Stimulated activated CD8-positive, alpha-beta memory T cell treated with anti-CD3 and anti-CD28 coated beads, Interleukin-12 subunit alpha, Interleukin-12 subunit beta, amount 100 ng/mL, for 24 hours (primary cell): ENCODE results near the gene STT3B.
A peak's percentile ranks its signal among the peaks of the same experiment; 100 is the strongest.
"Not testable (repeated sequence)": the region's sequence is repeated elsewhere in the genome, so short reads cannot be mapped to it uniquely, and the experiment has no call there.

Experiments
- DNase-seq: peaks from one replicate; pipeline ENCODE4 v3.0.0-alpha.2; 2020; ENCODE audit errors: extremely low read depth

Gene STT3B

DNA sequence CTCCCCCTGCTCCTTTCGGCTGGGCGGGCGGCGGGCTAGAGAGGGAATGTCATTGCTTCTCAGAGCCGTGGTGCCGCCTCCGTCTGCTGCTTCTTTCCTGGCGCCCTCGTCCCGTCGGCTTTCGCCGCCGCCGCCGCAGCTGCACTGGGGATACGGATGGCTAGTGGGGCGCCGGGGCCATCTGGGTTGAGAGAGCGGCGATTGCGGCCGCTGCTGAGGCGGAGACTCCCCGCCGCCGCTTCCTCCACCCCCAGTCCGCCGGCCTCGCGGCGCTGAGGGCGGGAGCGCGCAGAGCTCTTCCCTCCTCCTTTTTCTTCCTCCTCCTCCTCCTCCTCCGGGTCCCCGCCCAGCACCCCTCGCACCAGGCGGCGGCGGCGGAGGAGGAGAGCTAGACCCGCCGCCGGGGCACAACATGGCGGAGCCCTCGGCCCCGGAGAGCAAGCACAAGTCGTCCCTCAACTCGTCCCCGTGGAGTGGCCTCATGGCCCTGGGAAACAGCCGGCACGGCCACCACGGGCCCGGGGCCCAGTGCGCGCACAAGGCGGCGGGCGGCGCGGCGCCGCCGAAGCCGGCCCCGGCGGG lies at the start of gene STT3B:
STT3B (plus strand) TSS at position 339 of the 582 bp plus-strand sequence; CDS start at position 413, 74 bp downstream.
- DNase-seq = peak; percentile 64

DNA sequence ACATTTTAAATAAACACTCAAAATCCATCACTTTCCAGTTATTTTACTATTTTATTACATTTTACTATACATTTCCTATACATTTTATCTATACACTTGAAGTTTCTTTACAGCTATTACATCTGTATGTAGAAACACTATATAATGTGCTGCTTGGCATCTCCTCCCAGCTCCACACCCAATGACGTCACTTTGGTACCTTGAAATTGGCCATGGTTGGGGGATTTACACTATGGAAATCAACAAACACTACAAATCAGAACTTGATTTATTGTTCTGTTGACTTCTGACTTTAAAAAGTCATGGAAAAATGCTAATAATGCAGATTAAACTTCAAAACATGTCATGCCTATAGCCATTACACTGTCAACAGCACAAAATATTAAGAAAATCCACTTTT lies 48.9 kb upstream of the STT3B start:
- no peak for DNase-seq

DNA sequence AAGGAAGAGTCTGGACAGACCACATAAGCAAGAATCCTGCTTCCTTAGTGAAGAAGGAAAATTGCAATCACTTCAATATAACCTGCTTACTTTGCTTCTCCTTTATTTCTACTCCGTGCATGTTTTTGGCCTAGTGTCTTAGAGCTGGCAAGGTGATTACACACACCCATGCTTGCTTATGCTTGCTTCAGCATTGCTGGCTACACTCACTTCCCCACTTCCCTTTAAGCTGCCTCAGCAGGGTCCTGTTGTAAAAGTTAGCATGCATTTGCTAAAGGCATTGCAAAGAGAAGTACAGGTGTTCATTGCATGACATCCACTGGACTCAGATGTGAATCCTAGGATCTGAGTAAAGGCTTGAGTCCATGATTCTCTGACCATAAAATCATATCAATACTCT lies 47.5 kb upstream of the STT3B start:
- no peak for DNase-seq

GRCh38 chr3:31486865-31487533 lies 45.7 kb upstream of the STT3B start:
- no peak for DNase-seq

DNA sequence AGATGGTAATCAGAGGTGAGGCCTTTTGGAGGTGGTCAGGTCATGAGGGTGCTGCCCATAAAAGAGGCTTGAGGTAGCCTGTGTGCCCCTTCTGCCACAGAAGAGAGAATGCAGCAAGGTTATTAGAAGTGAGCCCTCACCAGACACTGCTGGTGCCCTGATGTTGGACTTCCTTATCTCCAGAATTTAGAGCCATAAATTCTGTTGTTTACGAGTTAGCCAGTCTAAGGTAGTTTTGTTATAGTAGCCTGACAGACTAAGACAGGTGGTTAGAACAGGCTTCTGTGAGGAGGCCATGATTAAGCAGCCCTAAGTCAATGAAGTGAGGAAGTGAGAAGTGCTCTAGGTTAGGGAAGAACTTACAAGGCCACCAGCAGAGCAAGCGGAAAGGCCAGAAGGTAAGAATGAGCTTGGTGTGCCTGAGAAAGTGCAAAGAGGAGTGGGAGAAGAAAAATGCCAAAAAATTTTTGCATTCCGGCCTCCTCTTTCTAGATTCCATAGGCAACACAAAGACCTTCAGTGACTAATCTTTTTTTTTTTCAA lies 44.2 kb upstream of the STT3B start:
- DNase-seq = no peak

DNA sequence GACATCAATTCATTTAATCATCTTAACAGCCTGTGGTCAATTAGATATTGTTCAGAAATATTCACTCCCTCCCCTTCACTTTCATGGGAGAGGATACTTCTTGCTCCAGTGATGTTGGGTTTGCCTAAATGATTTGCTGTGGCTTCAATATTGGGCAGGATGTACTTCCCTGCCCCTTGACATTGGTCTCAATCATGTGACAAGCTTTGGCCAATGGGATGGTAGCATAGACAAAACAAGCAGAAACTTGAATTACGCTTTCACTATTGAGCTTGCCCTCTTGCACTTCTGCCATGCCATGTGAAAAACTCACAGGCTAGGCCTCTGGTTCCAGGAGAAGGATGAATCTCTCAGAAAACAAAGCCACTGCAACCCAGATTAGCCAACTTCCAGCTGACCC lies 42.2 kb upstream of the STT3B start:
- DNase-seq = no peak

- DNase-seq = no peak
These were observed 41.1 kb upstream of the STT3B start for GRCh38 chr3:31491660-31492059.

DNA sequence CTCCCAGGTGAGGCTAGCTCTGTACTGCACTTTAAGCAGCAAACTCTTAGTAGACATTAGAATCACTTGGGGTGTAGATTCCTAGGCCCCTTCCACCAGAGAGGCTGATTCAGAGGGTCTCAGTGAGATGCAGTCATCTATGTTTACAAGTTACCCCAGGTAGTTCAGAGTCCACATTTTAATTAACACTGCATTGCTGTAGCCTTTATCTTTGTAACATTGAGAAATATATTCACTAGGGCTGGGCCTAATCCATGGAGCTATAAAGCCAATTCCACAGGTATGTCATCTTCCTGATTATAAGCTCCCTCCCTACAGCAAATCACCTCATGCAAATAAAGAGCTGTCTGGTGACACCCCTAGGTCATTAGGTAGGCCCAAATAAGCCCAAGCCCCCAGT lies 39.6 kb upstream of the STT3B start:
- no peak for DNase-seq

DNA sequence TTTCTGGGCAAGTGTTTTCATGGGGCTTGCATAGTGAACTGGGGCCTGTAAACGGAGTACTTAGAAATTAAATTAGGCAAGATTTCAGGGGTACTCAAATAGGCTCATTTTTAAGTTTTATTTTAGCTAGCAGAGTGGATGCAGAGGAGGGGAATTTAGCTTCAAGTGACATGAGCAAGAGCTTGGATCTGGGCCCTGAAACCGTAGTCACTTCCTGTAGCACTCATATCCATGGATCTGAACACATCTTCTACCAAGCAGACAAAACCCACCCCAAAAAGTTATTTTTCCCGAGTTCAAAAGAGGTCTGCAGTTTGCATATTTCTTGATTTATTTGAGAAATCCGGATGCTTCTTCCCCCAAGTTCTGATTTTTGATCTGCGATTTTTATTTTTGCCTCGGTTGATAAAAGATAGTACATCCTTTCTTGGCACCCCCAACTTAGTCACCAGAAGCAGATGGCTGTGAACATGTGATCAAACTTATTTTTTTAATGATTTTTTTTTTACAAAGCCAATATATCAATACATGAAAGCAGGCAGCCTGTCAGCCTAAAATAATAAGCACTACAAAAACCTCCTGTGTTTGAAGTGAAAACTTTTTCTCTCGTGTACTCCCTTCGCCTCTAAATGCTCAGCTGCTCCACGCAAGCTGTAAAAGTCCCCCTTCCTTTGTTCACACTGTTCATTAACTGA lies 36.6 kb upstream of the STT3B start:
- DNase-seq = no peak

DNA sequence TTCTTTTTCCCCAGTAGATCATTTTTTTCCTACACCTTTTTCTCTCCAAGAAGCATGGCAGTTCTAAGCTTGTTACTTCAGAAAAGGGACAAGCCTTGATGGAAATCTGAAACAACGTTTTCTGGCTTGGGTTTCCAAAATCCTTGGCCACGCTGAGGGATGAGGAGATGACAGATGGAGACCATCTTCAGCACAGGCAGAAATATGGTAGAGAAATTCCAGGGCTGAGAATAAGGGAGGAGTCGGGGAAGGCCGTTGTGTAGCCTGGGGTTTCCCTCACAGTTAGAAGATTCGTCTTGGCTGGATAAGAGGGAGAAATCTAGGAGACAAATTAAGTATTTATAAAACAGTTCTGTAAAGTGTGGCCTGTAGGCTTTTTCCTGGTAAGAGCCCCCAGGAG lies 33.9 kb upstream of the STT3B start:
- no peak for DNase-seq

DNA sequence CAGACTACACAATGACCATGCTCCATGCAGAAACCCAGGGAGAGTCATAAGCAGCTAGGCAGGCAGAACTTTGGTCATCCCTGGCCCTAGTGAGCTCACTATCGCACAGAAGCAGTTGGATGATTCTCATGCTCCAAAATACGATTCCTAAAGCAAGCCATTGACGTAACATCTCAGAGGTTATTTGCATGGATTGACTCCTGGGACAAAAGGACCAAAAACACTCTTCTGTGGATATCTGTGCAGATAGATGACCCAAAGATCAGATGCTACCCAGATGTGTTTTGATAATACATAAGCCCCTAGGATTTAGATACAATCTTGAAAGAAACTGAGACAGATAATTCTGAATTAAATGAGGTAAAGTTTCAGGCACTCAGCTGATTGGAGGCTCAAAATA lies 33.4 kb upstream of the STT3B start:
- no peak for DNase-seq

GRCh38 chr3:31502803-31503221 lies 29.9 kb upstream of the STT3B start:
- DNase-seq = no peak

DNA sequence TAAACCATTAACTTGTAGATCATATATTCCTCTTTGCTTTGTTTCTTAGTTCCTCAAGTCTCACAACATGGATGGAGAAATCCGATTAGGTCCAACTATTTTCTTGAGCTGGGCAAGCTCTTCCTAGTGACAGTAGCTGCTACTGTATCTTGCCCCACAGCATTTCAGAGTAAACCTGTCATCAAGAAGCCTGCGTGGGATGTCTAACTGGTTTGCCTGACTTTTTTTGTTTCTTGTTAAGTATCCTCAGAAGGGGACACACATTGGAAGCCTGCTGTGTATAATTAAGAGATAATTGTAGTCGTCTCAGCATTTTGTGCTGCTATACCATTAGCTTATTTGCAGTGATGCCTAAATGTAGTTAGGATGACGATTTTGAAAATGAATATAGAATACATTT lies 29.3 kb upstream of the STT3B start:
- DNase-seq = no peak

DNA sequence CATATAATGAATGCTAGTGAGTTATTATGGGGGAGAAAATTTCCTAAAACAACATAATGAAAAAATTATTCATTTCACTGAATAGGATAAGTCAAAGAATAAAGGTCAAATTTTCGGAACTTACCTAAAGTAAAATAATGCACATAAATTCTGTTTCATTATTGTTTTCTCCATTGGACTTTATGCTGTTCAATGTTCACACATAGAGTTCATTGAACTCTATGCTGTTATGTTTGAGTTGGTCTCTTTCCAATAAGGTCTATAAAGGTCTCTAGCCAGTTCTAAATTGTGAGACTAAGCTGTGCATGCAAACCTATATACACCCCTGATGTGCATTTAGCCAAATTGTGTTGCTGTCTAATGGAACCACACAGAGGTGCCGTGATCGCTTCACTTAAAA lies 28.5 kb upstream of the STT3B start:
- no peak for DNase-seq

- DNase-seq = no peak
These were observed 27.2 kb upstream of the STT3B start for GRCh38 chr3:31505371-31506048.

DNA sequence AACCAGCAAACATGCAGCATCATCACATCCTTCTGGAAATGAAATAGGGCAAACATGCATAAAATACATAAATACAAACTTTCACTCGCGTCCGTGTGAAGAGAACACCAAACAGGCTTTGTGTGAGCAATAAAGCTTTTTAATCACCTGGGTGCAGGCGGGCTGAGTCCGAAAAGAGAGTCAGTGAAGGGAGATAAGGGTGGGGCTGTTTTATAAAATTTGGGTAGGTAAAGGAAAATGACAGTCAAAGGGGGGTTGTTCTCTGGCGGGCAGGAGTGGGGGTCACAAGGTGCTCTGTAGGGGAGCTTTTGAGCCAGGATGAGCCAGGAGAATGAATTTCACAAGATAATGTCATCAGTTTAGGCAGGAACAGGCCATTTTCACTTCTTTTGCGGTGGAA lies 26.2 kb upstream of the STT3B start:
- DNase-seq = not testable (repeated sequence)

DNA sequence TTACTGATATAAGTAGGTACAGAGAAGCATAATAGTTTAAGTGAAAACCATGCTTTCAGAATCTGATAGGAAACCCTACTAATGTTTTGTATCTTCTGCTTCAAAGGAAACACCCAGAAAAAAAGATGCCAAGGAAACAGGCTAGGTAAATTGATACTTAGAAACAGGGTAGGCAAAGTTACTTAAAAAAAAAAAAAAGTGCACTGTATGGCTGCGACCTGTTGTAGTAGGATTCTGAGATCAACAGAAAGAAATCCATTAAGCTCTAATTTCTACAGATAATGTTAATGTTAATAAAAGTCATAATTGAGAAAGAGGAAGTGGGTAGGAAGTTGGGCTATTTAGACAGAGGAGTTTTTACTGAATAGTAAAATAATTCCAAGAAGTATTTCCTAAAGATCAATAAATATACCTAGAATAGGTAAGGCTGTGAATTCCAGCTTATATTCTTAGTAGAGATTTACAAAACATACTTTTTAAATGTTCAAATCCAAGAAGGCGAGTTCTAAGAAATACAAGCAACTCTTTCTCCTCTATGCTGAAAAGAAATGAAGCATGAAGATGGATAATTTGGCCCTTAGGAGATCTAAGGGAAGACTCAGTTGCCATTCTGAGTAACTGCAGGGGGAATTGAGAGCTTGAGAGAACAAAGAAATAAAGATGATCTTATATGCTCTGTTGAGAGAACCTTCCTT lies 24.1 kb upstream of the STT3B start:
- DNase-seq = no peak

- DNase-seq = no peak
These were observed 23.5 kb upstream of the STT3B start for GRCh38 chr3:31509147-31509728.

GRCh38 chr3:31514570-31514969 lies 18.2 kb upstream of the STT3B start:
- DNase-seq = no peak

DNA sequence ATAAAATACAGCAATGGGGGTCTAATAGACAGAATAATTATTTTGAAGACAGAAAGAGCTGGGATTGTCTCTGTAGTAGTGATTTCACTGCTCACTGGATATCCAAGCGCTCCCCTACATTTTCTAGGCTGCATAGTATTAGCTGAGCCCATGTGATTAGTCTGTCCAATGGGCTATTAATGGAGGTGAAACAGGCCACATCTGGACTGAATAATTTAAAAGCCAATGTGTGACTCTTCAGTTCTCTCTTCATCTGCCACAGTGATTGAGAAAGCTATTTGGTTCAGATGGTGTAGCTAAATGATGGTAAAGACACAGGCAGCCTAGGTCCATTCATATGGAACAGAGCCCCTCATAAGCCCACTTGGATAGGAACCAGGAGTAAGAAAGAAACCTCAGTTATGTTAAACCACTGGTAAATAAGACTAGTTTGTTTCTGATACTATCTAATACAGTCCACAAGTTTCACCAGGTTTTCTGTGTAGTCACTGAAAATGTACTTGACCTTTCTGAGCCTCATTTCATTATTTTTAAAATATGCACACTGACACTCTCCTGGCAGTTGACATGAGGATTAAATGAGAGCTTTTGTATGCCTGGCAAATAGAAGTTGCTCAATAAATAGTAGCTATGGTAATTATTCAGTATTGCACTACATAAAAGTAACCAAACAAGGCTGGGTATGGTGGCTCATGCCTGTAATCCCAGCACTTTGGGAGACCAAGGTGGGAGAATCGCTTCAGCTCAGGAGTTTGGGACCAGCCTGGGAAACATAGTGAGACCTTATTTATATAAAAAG lies 17.0 kb upstream of the STT3B start:
- no peak for DNase-seq

DNA sequence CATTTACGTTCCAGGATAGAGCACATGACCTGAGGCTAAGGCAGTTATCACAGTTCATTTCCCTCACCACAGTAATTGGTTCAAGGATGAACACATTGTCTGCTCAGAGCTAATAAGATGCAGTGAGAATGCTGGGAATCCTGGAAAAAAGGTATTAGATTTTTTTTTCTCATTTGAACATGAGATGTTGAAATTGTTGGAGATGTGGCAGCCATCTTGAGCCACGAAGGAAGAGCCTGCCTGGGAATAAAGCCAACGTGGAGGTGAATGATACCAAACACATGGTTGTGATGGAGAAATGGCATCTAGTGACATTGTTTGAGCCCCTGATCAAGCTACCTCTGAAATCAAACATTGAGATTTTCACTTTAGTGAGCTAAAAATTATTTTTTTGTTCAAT lies 16.0 kb upstream of the STT3B start:
- DNase-seq = no peak
